HepG2 (cell line): ENCODE measurements around the gene TIMM23. TPM values are rescaled to one million over a fixed set of nuclear protein-coding genes. Genes with fewer than 3 reads are reported as not detected.

Experiments
- ATAC-seq: fragments of 200-7000 bp; cut with Tn5 transposase; 3 replicates; pipeline ENCODE4 v1.9.1; 2020; ENCODE audit warnings: mild to moderate bottlenecking, moderate library complexity
- BruUV-seq: library from RNA; stranded (reverse); fragments of 400-500 nt; replicated peaks from 2 replicates; lab custom pipeline; 2021; lab: Mats Ljungman, UMichigan
- CTCF ChIA-PET: fragments of 300-600 bp; formaldehyde crosslinking; extraction: SDS; loops from one replicate; lab custom pipeline; 2021; ENCODE audit warnings: low total read pairs, inconsistent platforms, low intra/inter-chr PET ratio; lab: Yijun Ruan, JAX
- POLR2A ChIA-PET: fragments of 350-600 bp; sonication (Branson Sonifier 250); formaldehyde crosslinking; loops from one replicate; lab custom pipeline; 2020; ENCODE audit warnings: antibody characterized with exemption, inconsistent platforms; lab: Yijun Ruan, JAX
- DNase-seq: peaks from one replicate; pipeline ENCODE4 v3.0.0-alpha.2; 2015; ENCODE audit warnings: low spot score
- FAIRE-seq: peaks from 3 replicates; lab custom pipeline; 2011; peaks lifted over from hg19 to GRCh38; lab: Jason Lieb, UNC
- H2AFZ ChIP-seq: one replicate; pipeline ENCODE4 v1.6.1; 2011; ENCODE audit warnings: low read length, inconsistent platforms
- H3K27ac ChIP-seq: fragments of 300-600 bp; 3 replicates; pipeline ENCODE4 v1.8.0; 2011; ENCODE audit warnings: mixed run types, mild to moderate bottlenecking, mixed read lengths, low read length, inconsistent platforms; ENCODE audit not compliant: insufficient read depth; ENCODE audit errors: extremely low read length
- H3K27me3 ChIP-seq, 2 experiments: fragments of 200-600 bp in 1 of 2; 2 replicates in 1 of 2; 3 replicates in 1 of 2; pipeline versions ENCODE4 v1.6.0 to v1.8.0; 2011; ENCODE audit warnings: low read length in 2 of 2, mild to moderate bottlenecking in 2 of 2, moderate library complexity in 2 of 2, inconsistent platforms in 1 of 2; ENCODE audit not compliant: insufficient read depth in 2 of 2, control insufficient read depth in 1 of 2
- H3K36me3 ChIP-seq, 2 experiments: fragments of 200-600 bp in 1 of 2; replicated peaks in 1 of 2; 2 replicates in 1 of 2; 3 replicates in 1 of 2; pipeline versions ENCODE4 v1.5.1 to v1.8.0; 2011; ENCODE audit warnings: low read length in 2 of 2, inconsistent platforms in 1 of 2; ENCODE audit not compliant: insufficient read depth in 2 of 2, control insufficient read depth in 1 of 2
- H3K4me1 ChIP-seq: 2 replicates; pipeline ENCODE4 v1.5.1; 2012; ENCODE audit warnings: low read length, inconsistent platforms; ENCODE audit not compliant: insufficient read depth
- H3K4me2 ChIP-seq: 2 replicates; pipeline ENCODE4 v1.6.0; 2011; ENCODE audit warnings: low read depth, low read length, inconsistent platforms
- H3K4me3 ChIP-seq, 3 experiments: fragments of 200-600 bp in 1 of 3; sonication (generic), shearing (Covaris generic) in 1 of 3; replicated peaks in 1 of 3; 2 replicates each; pipeline ENCODE4 v1.5.1; 2011 to 2016; ENCODE audit warnings: low read length in 3 of 3, inconsistent platforms in 2 of 3, low read depth in 2 of 3, mild to moderate bottlenecking in 2 of 3, control low read depth in 1 of 3, mixed read lengths in 1 of 3; ENCODE audit not compliant: insufficient read depth in 1 of 3
- H3K79me2 ChIP-seq: one replicate; pipeline ENCODE4 v1.6.1; 2011; ENCODE audit warnings: low read length, inconsistent platforms; ENCODE audit not compliant: insufficient read depth
- H3K9ac ChIP-seq: 2 replicates; pipeline ENCODE4 v1.6.0; 2011; ENCODE audit warnings: mild to moderate bottlenecking, low read depth, low read length, inconsistent platforms; ENCODE audit not compliant: insufficient read depth
- H3K9me3 ChIP-seq: 2 replicates; pipeline ENCODE4 v1.5.1; 2012; ENCODE audit warnings: mild to moderate bottlenecking, low read length
- H4K20me1 ChIP-seq: 2 replicates; pipeline ENCODE4 v1.6.0; 2011; ENCODE audit warnings: inconsistent platforms, mild to moderate bottlenecking, low read length, moderate library complexity; ENCODE audit not compliant: insufficient read depth
- BCL6 ChIP-seq: IDR thresholded peaks from 2 replicates; pipeline ENCODE4 v1.6.1; 2016; ENCODE audit warnings: missing genetic modification reagents, missing compliant biosample characterization
- CENPBD1 ChIP-seq: sonication (generic); formaldehyde crosslinking; IDR thresholded peaks from 2 replicates; pipeline ENCODE4 v1.8.0; 2022; ENCODE audit warnings: missing genetic modification reagents, low read depth, mild to moderate bottlenecking, borderline replicate concordance
- CERS6 ChIP-seq: sonication (generic); formaldehyde crosslinking; IDR thresholded peaks from 2 replicates; pipeline ENCODE4 v1.5.0; 2020; ENCODE audit warnings: missing genetic modification reagents
- ELK4 ChIP-seq: sonication (generic); formaldehyde crosslinking; IDR thresholded peaks from 2 replicates; pipeline ENCODE4 v1.9.0; 2021; ENCODE audit warnings: missing genetic modification reagents, borderline replicate concordance
- FIP1L1 ChIP-seq: fragments of 200-400 bp; formaldehyde crosslinking; IDR thresholded peaks from 2 replicates; pipeline ENCODE4 v1.6.1; 2018; ENCODE audit warnings: low read depth, mild to moderate bottlenecking, low read length, moderate library complexity, borderline replicate concordance; ENCODE audit not compliant: insufficient read depth
- MIER3 ChIP-seq: IDR thresholded peaks from 2 replicates; pipeline ENCODE4 v1.6.1; 2016; ENCODE audit warnings: missing compliant biosample characterization, borderline replicate concordance
- NFYB ChIP-seq: sonication (generic); formaldehyde crosslinking; IDR thresholded peaks from 2 replicates; pipeline ENCODE4 v1.4.0; 2020; ENCODE audit warnings: missing genetic modification reagents
- NR2C2 ChIP-seq: sonication (generic); formaldehyde crosslinking; IDR thresholded peaks from 2 replicates; pipeline ENCODE4 v1.4.0; 2020; ENCODE audit warnings: missing genetic modification reagents, mild to moderate bottlenecking, moderate library complexity, borderline replicate concordance
- PPARG ChIP-seq: conservative IDR thresholded peaks from 2 replicates; pipeline ENCODE4 v1.6.1; 2016; ENCODE audit warnings: missing biosample characterization, missing genetic modification reagents
- RARA ChIP-seq: IDR thresholded peaks from 2 replicates; pipeline ENCODE4 v1.6.1; 2016; ENCODE audit warnings: missing genetic modification reagents, missing compliant biosample characterization
- RBFOX2 ChIP-seq: fragments of 200-400 bp; formaldehyde crosslinking; IDR thresholded peaks from 2 replicates; pipeline ENCODE4 v1.6.1; 2017; ENCODE audit warnings: low read depth, mild to moderate bottlenecking, low read length
- ZFP36 ChIP-seq: fragments of 150-350 bp; IDR thresholded peaks from 2 replicates; pipeline ENCODE4 v1.6.1; 2018; ENCODE audit warnings: borderline replicate concordance, low read length, low read depth; ENCODE audit not compliant: partially characterized antibody
- ZNF501 ChIP-seq: sonication (generic); formaldehyde crosslinking; IDR thresholded peaks from 2 replicates; pipeline ENCODE4 v1.5.1; 2020; ENCODE audit warnings: mild to moderate bottlenecking, moderate library complexity, missing genetic modification reagents
- ZNF7 ChIP-seq: IDR thresholded peaks from 2 replicates; pipeline ENCODE4 v1.6.1; 2016; ENCODE audit warnings: missing biosample characterization, missing genetic modification reagents
- ZNF75D ChIP-seq: sonication (generic); formaldehyde crosslinking; IDR thresholded peaks from 2 replicates; pipeline ENCODE4 v1.8.1; 2023; ENCODE audit warnings: missing genetic modification reagents, mild to moderate bottlenecking, borderline replicate concordance
- WGBS: methylation state at CpG from one replicate; pipeline ENCODE4 v1.1.6; 2017; ENCODE audit warnings: low lambda C conversion rate; 5-methylcytosine and 5-hydroxymethylcytosine counted together
- in situ Hi-C: cut with HindIII; loops from 2 replicates; pipeline ENCODE4 v1.10.0; 2017; ENCODE audit warnings: low pct_unique_long_range_greater_than_20kb; ENCODE audit not compliant: extremely low pct_ligation_motif_present
- intact Hi-C: fragments of 100-400 bp; cut with micrococcal nuclease; formaldehyde crosslinking; loops from one replicate; pipeline ENCODE4 v1.10.0; 2022; ENCODE audit not compliant: unreplicated experiment
- polyA plus RNA-seq, 8 experiments: library from polyadenylated mRNA; depleted of rRNA in 3 of 8; stranded (reverse) in 7 of 8; unstranded in 1 of 8; fragments of >200 nt; fragmentation: Illumina TruSeq in 4 of 8; extraction: Trizol in 4 of 8; gene quantifications; 2 replicates each; pipeline versions ENCODE4 v1.2.1 to v1.2.3, GENCODE V29; 2011 to 2016; ENCODE audit warnings: low read depth in 4 of 8, missing spikeins in 1 of 8, mixed read lengths in 1 of 8; ENCODE audit not compliant: insufficient read depth in 1 of 8
- total RNA-seq, 5 experiments: library from RNA; depleted of rRNA; stranded (reverse); fragments of >200 nt; fragmentation: Illumina TruSeq; extraction: Trizol; gene quantifications; 2 replicates each; pipeline ENCODE4 v1.2.3, GENCODE V29; 2016; ENCODE audit warnings: low read depth in 1 of 5

Gene TIMM23
- total and polyA plus RNA-seq, 2 of the 13 experiments (the other 11 are each of a cell fraction or from before 2014, with no cell fraction given) = 80.2 to 98.6 TPM

GRCh38 chr10:46014683-46015405, 42.6 kb downstream of the TIMM23 start:
- POLR2A ChIA-PET = interaction anchor here (1.0 to 1.2 kb wide), 3 partner anchors 9 to 13 kb away, joined by 3 to 5 read pairs (median 4); no protein-coding TSS in a partner anchor
- no peaks in the 10 kb centered on the region for H3K27me3 ChIP-seq
- FAIRE-seq (no peak), ATAC-seq (no peak; the same call in 2 of the 3 replicates), DNase-seq (no peak)
- H3K4me1 ChIP-seq = peaks cover 58% of the 10 kb centered on the region
- no peaks in the 10 kb centered on the region for H3K9me3 ChIP-seq
- intact Hi-C loops (no loop called here), in situ Hi-C loops (no loop called here)
- H3K4me3 ChIP-seq = no peak overlapping the region
- peaks cover 87% of the 10 kb centered on the region for H4K20me1 ChIP-seq
- H3K79me2 ChIP-seq = peaks cover 82% of the 10 kb centered on the region
- peak overlapping the region; percentile 31 for H3K27ac ChIP-seq
- 76% methylated on average over 5 of the region's 5 CpGs for WGBS
- no TSS peak for BruUV-seq
- peaks cover 29 to 87% of the 10 kb centered on the region in 2 experiments for H3K36me3 ChIP-seq
- H3K4me2 ChIP-seq = no peak overlapping the region
- CTCF ChIA-PET = no interaction called here
- H3K9ac ChIP-seq = no peak overlapping the region
- H2AFZ ChIP-seq = no peak overlapping the region
- TF ChIP-seq ZNF75D (CRISPR knock-in tag) (no peak), NFYB (CRISPR knock-in tag) (peak; percentile 31; the same call in 1 of the 2 replicates), RBFOX2 (peak; percentile 47; the same call in 1 of the 2 replicates), MIER3 (CRISPR knock-in tag) (no peak), CERS6 (no peak), PPARG (peak; percentile 62; the same call in 1 of the 2 replicates), NR2C2 (0 out of 2 replicates have a peak, but pooled peaks have one; percentile 27), RARA (CRISPR knock-in tag) (peak; percentile 69), FIP1L1 (no peak), ELK4 (no peak), ZNF7 (no peak), CENPBD1 (CRISPR knock-in tag) (no peak), BCL6 (CRISPR knock-in tag) (no peak), ZFP36 (no peak), ZNF501 (CRISPR knock-in tag) (no peak)
